Karpas-422 (cell line): ENCODE measurements around the gene ATP6V0B. TPM values are rescaled to one million over a fixed set of nuclear protein-coding genes. Genes with fewer than 3 reads are reported as not detected.
A peak's percentile ranks its signal among the peaks of the same experiment; 100 is the strongest.

Experiments used
- DNase-seq: peaks from one replicate; pipeline ENCODE4 v3.0.0-alpha.2; 2015
- H2AFZ ChIP-seq: fragments of 200-600 bp; sonication (generic); 2 replicates; pipeline ENCODE4 v1.6.1; 2014; ENCODE audit warnings: antibody characterized with exemption, low read length, mixed read lengths
- H3K27ac ChIP-seq: fragments of 200-600 bp; sonication (generic); 2 replicates; pipeline ENCODE4 v1.5.1; 2014; ENCODE audit warnings: mild to moderate bottlenecking, low read length, moderate library complexity
- H3K27me3 ChIP-seq: fragments of 200-600 bp; sonication (generic); 2 replicates; pipeline ENCODE4 v1.6.1; 2014; ENCODE audit warnings: low read length, mixed read lengths
- H3K36me3 ChIP-seq: fragments of 200-600 bp; sonication (generic); 2 replicates; pipeline ENCODE4 v1.6.1; 2014; ENCODE audit warnings: low read length, mixed read lengths; ENCODE audit not compliant: insufficient read depth
- H3K4me1 ChIP-seq: fragments of 200-600 bp; sonication (generic); 2 replicates; pipeline ENCODE4 v1.6.1; 2014; ENCODE audit warnings: mild to moderate bottlenecking, low read length, mixed read lengths
- H3K4me2 ChIP-seq: fragments of 200-600 bp; sonication (generic); 2 replicates; pipeline ENCODE4 v1.6.1; 2014; ENCODE audit warnings: low read length, low read depth, mild to moderate bottlenecking; ENCODE audit not compliant: poor library complexity, severe bottlenecking
- H3K4me3 ChIP-seq: fragments of 200-600 bp; sonication (generic); 2 replicates; pipeline ENCODE4 v1.5.1; 2014; ENCODE audit warnings: mild to moderate bottlenecking, antibody characterized with exemption, low read length, mixed read lengths
- H3K79me2 ChIP-seq: fragments of 200-600 bp; sonication (generic); 2 replicates; pipeline ENCODE4 v1.6.1; 2014; ENCODE audit warnings: mild to moderate bottlenecking, low read length, mixed read lengths
- H3K9ac ChIP-seq: fragments of 200-600 bp; sonication (generic); 2 replicates; pipeline ENCODE4 v1.6.0; 2014; ENCODE audit warnings: low read length
- H3K9me2 ChIP-seq: fragments of 200-600 bp; sonication (generic), shearing (Covaris generic); replicated peaks from 2 replicates; pipeline ENCODE4 v1.6.0; 2014; ENCODE audit warnings: mild to moderate bottlenecking, low read length, moderate library complexity; ENCODE audit not compliant: insufficient read depth
- H3K9me3 ChIP-seq: fragments of 300-700, 200-600 bp; sonication (generic); 2 replicates; pipeline ENCODE4 v1.6.1; 2014; ENCODE audit warnings: low read length, mixed read lengths
- H4K20me1 ChIP-seq: fragments of 200-600 bp; sonication (generic); 2 replicates; pipeline ENCODE4 v1.6.1; 2014; ENCODE audit warnings: mild to moderate bottlenecking, antibody characterized with exemption, low read length, low read depth; ENCODE audit not compliant: insufficient read depth
- total RNA-seq: library from RNA; depleted of rRNA; stranded (reverse); fragments of >200 nt; shearing (Covaris generic); gene quantifications from 2 replicates; pipeline ENCODE4 v1.2.3, GENCODE V29; 2014; ENCODE audit warnings: low replicate concordance; rRNA removed

The ATP6V0B gene
- total RNA-seq, result 386 and 447 TPM in 2 replicates

- Histone ChIP-seq H3K27me3 (no peaks in the 10 kb centered on the region), H4K20me1 (peaks cover 21% of the 10 kb centered on the region), H3K4me3 (peak within 1 kb of the TSS; percentile 92), H3K9me2 (no peaks in the 10 kb centered on the region), H3K27ac (peak within 1 kb of the TSS; percentile 81), H3K9ac (peak within 1 kb of the TSS; percentile 100), H3K9me3 (no peaks in the 10 kb centered on the region), H2AFZ (peak within 1 kb of the TSS; percentile 40; the same call in 1 of the 2 replicates), H3K79me2 (peaks cover 62% of the 10 kb centered on the region), H3K4me2 (peak within 1 kb of the TSS; percentile 85), H3K36me3 (peaks cover 28% of the 10 kb centered on the region; the same call in 1 of the 2 replicates), H3K4me1 (peaks cover 52% of the 10 kb centered on the region)
- DNase-seq, result peak; percentile 98
Measured at GRCh38 chr1:43974443-43975248, at the start of gene ATP6V0B. Gene ATP6V0B (plus strand): TSS chr1:43974960. CDS start chr1:43975041, 81 bp downstream.

DNA sequence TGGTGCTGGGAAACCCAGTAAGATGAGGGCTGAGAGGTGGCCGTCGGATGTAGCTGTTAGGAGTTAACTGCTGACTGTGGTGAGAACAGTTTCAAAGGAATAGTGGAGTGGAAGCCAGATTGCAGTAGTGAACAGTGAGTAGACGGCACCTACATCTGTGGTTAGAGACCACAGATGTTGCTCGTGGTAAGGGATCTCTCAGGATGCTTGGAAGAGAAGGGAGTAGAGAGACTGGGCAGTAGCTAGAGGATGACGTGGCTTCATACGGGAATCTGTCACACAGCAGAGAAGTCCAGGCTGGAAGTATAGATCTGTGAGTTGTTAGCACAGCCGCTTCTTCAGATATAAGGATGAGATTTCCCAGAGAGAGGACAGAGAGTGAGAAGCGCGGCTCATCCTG is 48.9 kb upstream of the ATP6V0B start:
- Histone ChIP-seq H2AFZ (no peak overlapping the region), H3K27ac (no peak overlapping the region), H3K4me3 (no peak overlapping the region), H3K27me3 (no peaks in the 10 kb centered on the region), H3K79me2 (no peaks in the 10 kb centered on the region), H3K9ac (no peak overlapping the region), H3K4me2 (no peak overlapping the region), H3K4me1 (no peaks in the 10 kb centered on the region), H3K9me2 (no peaks in the 10 kb centered on the region), H3K36me3 (no peaks in the 10 kb centered on the region), H4K20me1 (no peaks in the 10 kb centered on the region), H3K9me3 (no peaks in the 10 kb centered on the region)
- DNase-seq, result no peak

- H4K20me1 ChIP-seq, result no peaks in the 10 kb centered on the region
- H3K27ac ChIP-seq, result no peak overlapping the region
- H3K9ac ChIP-seq, result no peak overlapping the region
- no peak overlapping the region for H3K4me3 ChIP-seq
- H3K36me3 ChIP-seq, result no peaks in the 10 kb centered on the region
- no peaks in the 10 kb centered on the region for H3K9me3 ChIP-seq
- peaks cover 22% of the 10 kb centered on the region for H3K4me1 ChIP-seq
- H3K4me2 ChIP-seq, result no peak overlapping the region
- H3K79me2 ChIP-seq, result no peaks in the 10 kb centered on the region
- no peaks in the 10 kb centered on the region for H3K9me2 ChIP-seq
- DNase-seq, result peak; percentile 74
- no peak overlapping the region for H2AFZ ChIP-seq
- H3K27me3 ChIP-seq, result no peaks in the 10 kb centered on the region
Measured at GRCh38 chr1:43930168-43930948, 44.4 kb upstream of the ATP6V0B start.

- Histone ChIP-seq H3K9ac (no peak overlapping the region), H2AFZ (no peak overlapping the region), H3K27me3 (no peaks in the 10 kb centered on the region), H3K9me2 (no peaks in the 10 kb centered on the region), H3K27ac (no peak overlapping the region), H3K79me2 (no peaks in the 10 kb centered on the region), H3K4me2 (no peak overlapping the region), H3K36me3 (no peaks in the 10 kb centered on the region), H3K4me3 (no peak overlapping the region), H4K20me1 (no peaks in the 10 kb centered on the region), H3K4me1 (peaks cover 27% of the 10 kb centered on the region), H3K9me3 (no peaks in the 10 kb centered on the region)
- DNase-seq, result no peak
Measured at GRCh38 chr1:43930949-43931275, 43.8 kb upstream of the ATP6V0B start.

- Histone ChIP-seq H3K4me1 (peaks cover 29% of the 10 kb centered on the region), H3K36me3 (no peaks in the 10 kb centered on the region), H3K9me2 (no peaks in the 10 kb centered on the region), H2AFZ (no peak overlapping the region), H3K4me3 (no peak overlapping the region), H3K9me3 (no peaks in the 10 kb centered on the region), H3K4me2 (no peak overlapping the region), H3K27ac (no peak overlapping the region), H3K27me3 (no peaks in the 10 kb centered on the region), H4K20me1 (no peaks in the 10 kb centered on the region), H3K9ac (no peak overlapping the region), H3K79me2 (no peaks in the 10 kb centered on the region)
- DNase-seq, result no peak
Measured at GRCh38 chr1:43931711-43932660, 42.8 kb upstream of the ATP6V0B start.

GRCh38 chr1:43932786-43933385 is 41.9 kb upstream of the ATP6V0B start:
- H3K36me3 ChIP-seq, result no peaks in the 10 kb centered on the region
- DNase-seq, result no peak
- H3K27me3 ChIP-seq, result no peaks in the 10 kb centered on the region
- H3K4me1 ChIP-seq, result peaks cover 29% of the 10 kb centered on the region
- H3K79me2 ChIP-seq, result no peaks in the 10 kb centered on the region
- H4K20me1 ChIP-seq, result no peaks in the 10 kb centered on the region
- no peak overlapping the region for H3K4me3 ChIP-seq
- no peaks in the 10 kb centered on the region for H3K9me2 ChIP-seq
- H3K9me3 ChIP-seq, result no peaks in the 10 kb centered on the region
- no peak overlapping the region for H3K4me2 ChIP-seq
- no peak overlapping the region for H3K9ac ChIP-seq
- no peak overlapping the region for H2AFZ ChIP-seq
- no peak overlapping the region for H3K27ac ChIP-seq

DNA sequence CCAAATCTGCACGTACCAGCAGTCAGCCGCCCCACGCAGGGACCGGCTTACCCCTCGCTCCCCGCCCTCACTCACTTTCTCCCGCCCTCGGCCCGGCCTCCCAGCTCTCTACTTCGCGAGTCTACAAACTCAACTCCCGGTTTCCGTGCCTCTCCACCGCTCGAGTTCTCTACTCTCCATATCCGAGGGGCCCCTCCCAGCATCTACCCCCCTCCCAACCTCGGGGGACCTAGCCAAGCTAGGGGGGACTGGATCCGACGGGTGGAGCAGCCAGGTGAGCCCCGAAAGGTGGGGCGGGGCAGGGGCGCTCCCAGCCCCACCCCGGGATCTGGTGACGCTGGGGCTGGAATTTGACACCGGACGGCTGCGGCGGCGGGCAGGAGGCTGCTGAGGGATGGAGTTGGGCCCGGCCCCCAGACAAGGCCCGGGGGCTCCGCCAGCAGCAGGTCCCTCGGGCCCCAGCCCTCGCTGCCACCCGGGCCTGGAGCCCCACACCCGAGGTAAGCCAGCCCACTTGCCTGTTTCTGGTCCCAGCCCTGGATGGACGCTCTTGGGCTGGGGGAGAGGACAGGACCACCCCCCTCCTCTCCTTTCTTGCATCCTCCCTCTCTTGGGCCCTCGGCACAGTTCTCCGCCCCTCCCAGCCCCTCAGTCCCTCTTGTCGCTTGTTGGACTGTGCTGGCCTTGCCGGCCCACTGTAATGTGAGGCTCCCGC is 41.2 kb upstream of the ATP6V0B start, which contains the start of gene ARTN:
Gene ARTN, plus strand, starts transcription at position 416 of the 715 bp plus-strand sequence. CDS start 1,856 bp downstream, outside the sequence.
- Histone ChIP-seq H3K9ac (peak within 1 kb of the TSS; percentile 50), H3K9me2 (no peaks in the 10 kb centered on the region), H3K27ac (peak within 1 kb of the TSS; percentile 16; the same call in 1 of the 2 replicates), H3K79me2 (no peaks in the 10 kb centered on the region), H3K27me3 (no peaks in the 10 kb centered on the region), H3K4me2 (peak within 1 kb of the TSS; percentile 28), H4K20me1 (no peaks in the 10 kb centered on the region), H3K9me3 (no peaks in the 10 kb centered on the region), H3K4me3 (no peak within 1 kb of the TSS), H2AFZ (0 out of 2 replicates have a peak within 1 kb of the TSS, but pooled peaks have one; percentile 58), H3K36me3 (no peaks in the 10 kb centered on the region), H3K4me1 (peaks cover 29% of the 10 kb centered on the region)
- no peak for DNase-seq
